Prostate gland (tissue), 2 donors: ENCODE results near the gene NEURL1B.

Experiments used
- CTCF ChIP-seq, 4 experiments: fragments of 200-600 bp in 2 of 4; fragments of 450-650 bp in 2 of 4; sonication (generic) in 2 of 4; IDR thresholded peaks; 1 replicate in 3 of 4; 2 replicates in 1 of 4; pipeline ENCODE4 v1.5.1; 2016 to 2019; ENCODE audit warnings: antibody characterized with exemption in 4 of 4, mild to moderate bottlenecking in 2 of 4, moderate library complexity in 2 of 4
- POLR2A ChIP-seq: fragments of 450-650 bp; IDR thresholded peaks from one replicate; pipeline ENCODE4 v1.6.1; 2016; ENCODE audit warnings: antibody characterized with exemption, mild to moderate bottlenecking
- POLR2AphosphoS5 ChIP-seq: sonication (generic); formaldehyde crosslinking; IDR thresholded peaks from one replicate; pipeline ENCODE4 v1.6.1; 2017; ENCODE audit warnings: antibody characterized with exemption

- TF ChIP-seq POLR2A, result no peak
- TF ChIP-seq CTCF (IDR thresholded peaks at IDR 0.05), result no peak
- TF ChIP-seq POLR2AphosphoS5, result no peak
Measured at GRCh38 chr5:172690258-172691075, 49.4 kb downstream of the NEURL1B start.
